ENCODE data around the gene IQCF5.

IQCF5 gene

DNA sequence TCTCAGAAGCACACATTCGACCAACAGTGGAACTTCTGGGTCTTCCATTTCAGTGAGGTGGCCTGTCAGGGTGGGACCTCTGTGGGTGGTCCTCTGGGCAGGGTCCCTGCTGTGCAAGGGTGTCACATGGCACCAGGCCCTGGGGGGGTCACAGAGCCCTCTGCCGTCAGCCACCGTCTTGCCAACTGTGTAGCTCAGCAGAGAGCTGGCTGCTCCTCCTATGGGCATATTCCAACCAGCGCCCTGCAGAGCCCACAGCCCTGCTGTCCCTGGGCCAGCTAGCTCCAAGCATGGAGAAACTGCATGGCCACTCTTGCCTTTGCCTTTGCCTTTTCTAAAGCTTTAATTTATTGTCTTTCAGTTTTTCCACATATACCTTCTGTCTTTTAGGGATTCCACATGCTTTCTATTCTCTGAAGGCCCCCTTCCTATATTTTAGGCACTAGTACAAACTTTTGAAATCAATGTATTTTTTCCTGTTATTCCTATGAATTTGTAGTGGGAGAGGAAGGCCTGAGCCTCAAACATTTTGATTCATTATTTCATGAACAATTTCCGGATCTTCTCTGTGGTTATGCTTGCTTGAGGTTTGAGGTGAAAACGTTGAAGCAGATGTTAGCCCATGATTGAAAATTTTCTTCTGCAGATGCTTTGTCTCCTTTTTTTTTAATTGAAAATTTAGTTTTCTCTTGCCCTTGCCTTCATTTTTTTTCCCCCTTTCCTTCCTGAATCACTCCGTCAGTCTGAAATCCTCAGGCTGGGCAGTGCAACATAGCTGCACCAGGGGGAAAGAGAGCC, 16.0 kb upstream of the IQCF5 start:
- no peak for DNase-seq (ENCODE audit: low read depth in 1 of 2, low spot score in 1 of 2)
- H3K27me3 ChIP-seq (ENCODE audit: insufficient read depth, poor library complexity, severe bottlenecking) = no peaks in the 10 kb centered on the region
- no peak overlapping the region for H3K4me3 ChIP-seq (replicated peaks; ENCODE audit: insufficient read depth, low read length)
- no peak overlapping the region for H3K27ac ChIP-seq (replicated peaks)
- no peak for TF ChIP-seq SPI1 (IDR thresholded peaks at IDR 0.05; ENCODE audit: borderline replicate concordance, low read depth)
- TF ChIP-seq, protein P1, sequence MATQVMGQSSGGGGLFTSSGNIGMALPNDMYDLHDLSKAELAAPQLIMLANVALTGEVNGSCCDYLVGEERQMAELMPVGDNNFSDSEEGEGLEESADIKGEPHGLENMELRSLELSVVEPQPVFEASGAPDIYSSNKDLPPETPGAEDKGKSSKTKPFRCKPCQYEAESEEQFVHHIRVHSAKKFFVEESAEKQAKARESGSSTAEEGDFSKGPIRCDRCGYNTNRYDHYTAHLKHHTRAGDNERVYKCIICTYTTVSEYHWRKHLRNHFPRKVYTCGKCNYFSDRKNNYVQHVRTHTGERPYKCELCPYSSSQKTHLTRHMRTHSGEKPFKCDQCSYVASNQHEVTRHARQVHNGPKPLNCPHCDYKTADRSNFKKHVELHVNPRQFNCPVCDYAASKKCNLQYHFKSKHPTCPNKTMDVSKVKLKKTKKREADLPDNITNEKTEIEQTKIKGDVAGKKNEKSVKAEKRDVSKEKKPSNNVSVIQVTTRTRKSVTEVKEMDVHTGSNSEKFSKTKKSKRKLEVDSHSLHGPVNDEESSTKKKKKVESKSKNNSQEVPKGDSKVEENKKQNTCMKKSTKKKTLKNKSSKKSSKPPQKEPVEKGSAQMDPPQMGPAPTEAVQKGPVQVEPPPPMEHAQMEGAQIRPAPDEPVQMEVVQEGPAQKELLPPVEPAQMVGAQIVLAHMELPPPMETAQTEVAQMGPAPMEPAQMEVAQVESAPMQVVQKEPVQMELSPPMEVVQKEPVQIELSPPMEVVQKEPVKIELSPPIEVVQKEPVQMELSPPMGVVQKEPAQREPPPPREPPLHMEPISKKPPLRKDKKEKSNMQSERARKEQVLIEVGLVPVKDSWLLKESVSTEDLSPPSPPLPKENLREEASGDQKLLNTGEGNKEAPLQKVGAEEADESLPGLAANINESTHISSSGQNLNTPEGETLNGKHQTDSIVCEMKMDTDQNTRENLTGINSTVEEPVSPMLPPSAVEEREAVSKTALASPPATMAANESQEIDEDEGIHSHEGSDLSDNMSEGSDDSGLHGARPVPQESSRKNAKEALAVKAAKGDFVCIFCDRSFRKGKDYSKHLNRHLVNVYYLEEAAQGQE (IDR thresholded peaks at IDR 0.05; ENCODE audit: insufficient replicate concordance, low read depth) = no peak
- TF ChIP-seq, protein P2, sequence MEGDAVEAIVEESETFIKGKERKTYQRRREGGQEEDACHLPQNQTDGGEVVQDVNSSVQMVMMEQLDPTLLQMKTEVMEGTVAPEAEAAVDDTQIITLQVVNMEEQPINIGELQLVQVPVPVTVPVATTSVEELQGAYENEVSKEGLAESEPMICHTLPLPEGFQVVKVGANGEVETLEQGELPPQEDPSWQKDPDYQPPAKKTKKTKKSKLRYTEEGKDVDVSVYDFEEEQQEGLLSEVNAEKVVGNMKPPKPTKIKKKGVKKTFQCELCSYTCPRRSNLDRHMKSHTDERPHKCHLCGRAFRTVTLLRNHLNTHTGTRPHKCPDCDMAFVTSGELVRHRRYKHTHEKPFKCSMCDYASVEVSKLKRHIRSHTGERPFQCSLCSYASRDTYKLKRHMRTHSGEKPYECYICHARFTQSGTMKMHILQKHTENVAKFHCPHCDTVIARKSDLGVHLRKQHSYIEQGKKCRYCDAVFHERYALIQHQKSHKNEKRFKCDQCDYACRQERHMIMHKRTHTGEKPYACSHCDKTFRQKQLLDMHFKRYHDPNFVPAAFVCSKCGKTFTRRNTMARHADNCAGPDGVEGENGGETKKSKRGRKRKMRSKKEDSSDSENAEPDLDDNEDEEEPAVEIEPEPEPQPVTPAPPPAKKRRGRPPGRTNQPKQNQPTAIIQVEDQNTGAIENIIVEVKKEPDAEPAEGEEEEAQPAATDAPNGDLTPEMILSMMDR (IDR thresholded peaks at IDR 0.05; ENCODE audit: insufficient read depth, low read length) = no peak
- no peak for TF ChIP-seq POLR2AphosphoS5 (IDR thresholded peaks at IDR 0.05; ENCODE audit: low read depth)
- no peak for TF ChIP-seq GABPA (IDR thresholded peaks at IDR 0.05; ENCODE audit: low read depth)

DNA sequence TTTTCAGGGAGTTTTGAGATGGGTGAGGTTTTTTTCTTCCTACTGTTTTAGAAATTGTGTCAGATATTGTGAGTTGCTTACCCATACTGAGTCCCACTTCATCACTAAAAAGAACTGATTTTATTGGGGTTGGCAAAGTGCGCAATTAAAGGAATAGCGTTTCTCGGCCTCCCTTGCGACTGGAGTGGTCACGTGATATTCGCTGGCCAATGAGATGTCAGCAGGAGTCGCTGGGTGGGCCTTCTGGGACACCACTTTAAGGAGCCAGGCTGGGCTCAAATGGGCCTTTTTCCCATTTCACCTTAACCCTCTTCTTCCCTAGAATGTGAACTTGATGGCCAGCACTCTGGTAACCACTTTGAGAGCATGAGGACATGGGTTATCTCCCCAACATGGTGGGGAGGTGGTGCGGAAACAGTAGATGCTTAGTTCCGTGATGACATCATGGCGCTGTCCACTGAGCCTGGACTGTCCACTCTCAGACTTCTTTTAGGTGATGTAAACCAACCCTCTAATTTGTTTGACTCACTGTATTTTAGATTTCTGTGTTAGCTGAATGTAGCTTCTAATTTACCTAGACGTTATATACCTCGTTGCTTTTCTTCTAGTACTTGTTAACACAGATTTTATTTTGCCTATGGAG, 13.2 kb upstream of the IQCF5 start:
- TF ChIP-seq POLR2AphosphoS5 (IDR thresholded peaks at IDR 0.05; ENCODE audit: low read depth) = no peak
- TF ChIP-seq, protein P2 (IDR thresholded peaks at IDR 0.05; ENCODE audit: insufficient read depth, low read length) = no peak
- TF ChIP-seq GABPA (IDR thresholded peaks at IDR 0.05; ENCODE audit: low read depth) = no peak
- TF ChIP-seq, protein P1 (IDR thresholded peaks at IDR 0.05; ENCODE audit: insufficient replicate concordance, low read depth) = no peak
- no peak for TF ChIP-seq SPI1 (IDR thresholded peaks at IDR 0.05; ENCODE audit: borderline replicate concordance, low read depth)
- Histone ChIP-seq H3K27me3 (ENCODE audit: insufficient read depth, poor library complexity, severe bottlenecking) (no peaks in the 10 kb centered on the region), H3K27ac (replicated peaks) (no peak overlapping the region), H3K4me3 (replicated peaks; ENCODE audit: insufficient read depth, low read length) (no peak overlapping the region)
- DNase-seq (ENCODE audit: low read depth in 1 of 2, low spot score in 1 of 2) = no peak

DNA sequence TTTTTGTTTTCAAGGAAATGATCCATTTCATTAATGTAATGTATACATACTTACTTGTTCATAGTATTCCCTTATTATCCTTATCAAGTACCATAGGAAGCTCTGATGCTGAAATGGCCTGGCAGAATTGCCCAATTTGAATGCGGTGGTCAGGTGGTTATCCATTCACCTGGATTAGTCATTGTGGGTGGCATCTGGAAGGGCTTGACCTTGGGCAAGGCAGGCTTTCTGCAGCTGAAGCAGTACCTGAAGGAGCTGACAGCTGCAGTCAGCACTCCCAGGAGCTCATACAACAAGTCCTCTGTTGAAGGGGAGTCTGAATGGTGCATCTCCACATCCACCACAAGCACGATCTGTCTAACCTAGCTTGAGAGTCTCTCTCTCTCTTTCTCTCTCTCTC, 12.2 kb upstream of the IQCF5 start:
- no peak for TF ChIP-seq SPI1 (IDR thresholded peaks at IDR 0.05; ENCODE audit: borderline replicate concordance, low read depth)
- TF ChIP-seq GABPA (IDR thresholded peaks at IDR 0.05; ENCODE audit: low read depth) = no peak
- TF ChIP-seq, protein P2 (IDR thresholded peaks at IDR 0.05; ENCODE audit: insufficient read depth, low read length) = no peak
- TF ChIP-seq, protein P1 (IDR thresholded peaks at IDR 0.05; ENCODE audit: insufficient replicate concordance, low read depth) = no peak
- TF ChIP-seq POLR2AphosphoS5 (IDR thresholded peaks at IDR 0.05; ENCODE audit: low read depth) = no peak
- DNase-seq (ENCODE audit: low read depth in 1 of 2, low spot score in 1 of 2) = no peak

More for the DNA sequence above, 12.2 kb upstream of the IQCF5 start:
- Histone ChIP-seq H3K27ac (replicated peaks) (no peak overlapping the region), H3K4me3 (replicated peaks; ENCODE audit: insufficient read depth, low read length) (no peak overlapping the region), H3K27me3 (ENCODE audit: insufficient read depth, poor library complexity, severe bottlenecking) (no peaks in the 10 kb centered on the region)

All from HL-60 (cell line).